ENCODE results near the gene DONSON. TPM values are rescaled to one million over a fixed set of nuclear protein-coding genes. Genes with fewer than 3 reads are reported as not detected.

Gene DONSON
- total and polyA plus RNA-seq, 11 donors, result 4.0 to 18.6 (median 5.8) TPM

DNA sequence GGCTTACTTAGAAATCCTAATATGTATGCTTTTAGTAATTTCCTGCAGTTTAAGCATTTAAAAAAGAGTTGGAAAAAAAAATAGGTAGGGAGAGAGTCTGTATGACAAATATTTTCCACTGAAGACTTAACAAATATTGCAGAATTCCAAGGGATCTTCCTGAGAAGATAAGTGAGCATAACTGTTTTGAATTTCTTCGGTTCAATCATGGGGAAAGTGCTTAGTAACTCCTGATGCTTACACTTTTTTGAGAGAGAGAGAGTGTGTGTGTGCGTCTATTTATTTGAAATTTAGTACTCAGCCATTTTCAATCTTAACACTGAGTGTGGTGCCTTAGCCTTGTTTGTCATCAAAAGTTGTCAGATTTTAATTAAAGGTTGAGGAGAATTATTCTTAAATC is 27.1 kb downstream of the DONSON start:
- Histone ChIP-seq H3K36me3 (peaks cover 3 to 100% (median 79%) of the 10 kb centered on the region in 9 donors), H3K4me3 (no peak overlapping the region), H3K27ac (no peak overlapping the region), H3K4me1 (peaks cover 0 to 36% (median 14%) of the 10 kb centered on the region in 12 donors), H3K9me3 (no peaks in the 10 kb centered on the region), H3K27me3 (no peaks in the 10 kb centered on the region)
- 60 to 76% (median 63%) methylated on average over 2 of the region's 2 CpGs for WGBS, 4 donors
- ATAC-seq, result no peak
- intact Hi-C loops (cut with DNase I), result no loop called here
- no peak for DNase-seq
- no peak for TF ChIP-seq POLR2A (IDR thresholded peaks at IDR 0.05)
- TF ChIP-seq, protein P1, sequence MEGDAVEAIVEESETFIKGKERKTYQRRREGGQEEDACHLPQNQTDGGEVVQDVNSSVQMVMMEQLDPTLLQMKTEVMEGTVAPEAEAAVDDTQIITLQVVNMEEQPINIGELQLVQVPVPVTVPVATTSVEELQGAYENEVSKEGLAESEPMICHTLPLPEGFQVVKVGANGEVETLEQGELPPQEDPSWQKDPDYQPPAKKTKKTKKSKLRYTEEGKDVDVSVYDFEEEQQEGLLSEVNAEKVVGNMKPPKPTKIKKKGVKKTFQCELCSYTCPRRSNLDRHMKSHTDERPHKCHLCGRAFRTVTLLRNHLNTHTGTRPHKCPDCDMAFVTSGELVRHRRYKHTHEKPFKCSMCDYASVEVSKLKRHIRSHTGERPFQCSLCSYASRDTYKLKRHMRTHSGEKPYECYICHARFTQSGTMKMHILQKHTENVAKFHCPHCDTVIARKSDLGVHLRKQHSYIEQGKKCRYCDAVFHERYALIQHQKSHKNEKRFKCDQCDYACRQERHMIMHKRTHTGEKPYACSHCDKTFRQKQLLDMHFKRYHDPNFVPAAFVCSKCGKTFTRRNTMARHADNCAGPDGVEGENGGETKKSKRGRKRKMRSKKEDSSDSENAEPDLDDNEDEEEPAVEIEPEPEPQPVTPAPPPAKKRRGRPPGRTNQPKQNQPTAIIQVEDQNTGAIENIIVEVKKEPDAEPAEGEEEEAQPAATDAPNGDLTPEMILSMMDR (IDR thresholded peaks at IDR 0.05), result no peak

DNA sequence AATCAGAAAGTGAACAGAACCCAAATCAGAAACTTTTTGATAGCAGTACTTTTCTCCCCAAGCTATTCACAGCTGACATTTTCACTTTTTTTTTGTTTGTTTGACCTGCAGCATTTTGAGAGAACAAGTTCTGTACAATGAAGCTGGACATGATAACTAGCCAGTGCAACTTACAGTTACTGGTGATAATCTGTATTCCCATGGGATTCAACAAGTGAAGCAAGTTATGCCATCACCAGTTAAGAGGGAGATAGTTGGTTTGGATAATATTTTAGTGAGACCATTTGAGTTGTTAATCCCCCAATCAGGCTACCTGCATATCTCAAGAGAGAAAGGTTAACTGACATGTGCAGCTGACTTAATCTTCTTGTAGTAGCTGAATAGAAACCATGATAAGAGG is 27.5 kb downstream of the DONSON start:
- no peak for ATAC-seq
- Histone ChIP-seq H3K4me3 (no peak overlapping the region), H3K27me3 (no peaks in the 10 kb centered on the region), H3K36me3 (peaks cover 3 to 100% (median 83%) of the 10 kb centered on the region in 9 donors), H3K27ac (no peak overlapping the region), H3K9me3 (no peaks in the 10 kb centered on the region), H3K4me1 (peaks cover 0 to 40% (median 16%) of the 10 kb centered on the region in 12 donors)
- intact Hi-C loops (cut with DNase I), result no loop called here
- TF ChIP-seq POLR2A (IDR thresholded peaks at IDR 0.05), result no peak
- TF ChIP-seq, protein P1 (IDR thresholded peaks at IDR 0.05), result no peak
- no peak for DNase-seq

DNA sequence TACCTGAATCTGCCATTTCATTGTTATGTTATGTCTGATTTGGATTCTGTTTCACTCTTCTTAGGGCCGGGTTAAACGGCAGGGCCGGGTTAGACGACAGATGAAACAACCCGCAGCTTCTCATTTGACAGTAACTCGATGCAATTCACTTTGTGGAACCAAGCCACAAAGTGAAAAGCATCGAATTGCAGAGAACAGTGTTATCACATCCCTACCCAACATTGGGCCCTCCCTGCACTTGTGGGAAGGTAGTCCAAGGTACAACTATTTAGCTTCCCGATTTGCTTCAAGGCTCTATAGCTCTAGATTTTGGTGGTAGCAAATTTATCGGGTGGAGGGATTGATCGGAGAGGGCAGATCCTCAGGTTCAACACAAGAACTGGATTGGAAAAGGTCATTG is 28.7 kb downstream of the DONSON start:
- ATAC-seq, result no peak
- intact Hi-C loops (cut with DNase I), result no loop called here

DNA sequence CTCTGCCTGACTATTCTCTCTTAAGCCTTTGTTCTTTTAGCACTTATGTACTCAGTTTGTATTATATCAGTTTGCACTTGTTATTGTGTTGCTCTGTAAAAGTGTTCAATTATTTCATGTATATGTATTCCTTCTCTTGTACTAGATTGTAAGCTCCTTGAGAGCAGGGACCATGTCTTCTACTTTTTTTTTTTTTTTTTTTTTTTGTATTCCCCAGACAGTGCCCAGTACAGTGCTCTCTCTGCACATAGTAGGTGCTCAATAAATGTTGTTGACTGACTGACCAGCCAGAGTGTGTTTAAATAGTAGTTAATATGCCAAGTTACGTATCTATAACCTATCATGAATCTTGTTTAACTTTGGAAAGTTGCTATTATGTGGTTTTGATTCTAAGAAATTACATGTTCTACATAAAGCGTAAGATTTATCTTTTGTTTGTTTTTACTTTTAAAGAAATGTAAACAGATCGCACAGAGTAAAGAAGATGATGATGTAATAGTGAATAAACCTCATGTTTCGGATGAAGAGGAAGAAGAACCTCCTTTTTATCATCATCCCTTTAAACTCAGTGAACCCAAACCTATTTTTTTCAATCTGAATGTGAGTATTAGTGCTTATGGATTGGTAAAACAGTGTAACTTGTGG is 29.6 kb downstream of the DONSON start:
- H3K4me3 ChIP-seq, result no peak overlapping the region
- ATAC-seq (no peak), DNase-seq (no peak)
- H3K36me3 ChIP-seq, result peaks cover 3 to 100% (median 99%) of the 10 kb centered on the region in 9 donors
- intact Hi-C loops (cut with DNase I), result no loop called here
- H3K27ac ChIP-seq, result no peak overlapping the region
- H3K27me3 ChIP-seq, result no peaks in the 10 kb centered on the region
- WGBS, 4 donors, result 92 to 95% (median 94%) methylated on average over 4 of the region's 4 CpGs
- H3K9me3 ChIP-seq, result no peaks in the 10 kb centered on the region
- TF ChIP-seq, protein P1 (IDR thresholded peaks at IDR 0.05), result no peak
- TF ChIP-seq POLR2A (IDR thresholded peaks at IDR 0.05), result no peak
- H3K4me1 ChIP-seq, result peaks cover 0 to 55% (median 21%) of the 10 kb centered on the region in 12 donors

More for the DNA sequence above, 28.7 kb downstream of the DONSON start:
- WGBS, 4 donors, result 88 to 93% (median 91%) methylated on average over 10 of the region's 10 CpGs
- no peak for DNase-seq
- no peaks in the 10 kb centered on the region for H3K27me3 ChIP-seq
- H3K4me3 ChIP-seq, result no peak overlapping the region
- no peaks in the 10 kb centered on the region for H3K9me3 ChIP-seq
- H3K4me1 ChIP-seq, result peaks cover 0 to 48% (median 22%) of the 10 kb centered on the region in 12 donors
- H3K27ac ChIP-seq, result no peak overlapping the region
- no peak for TF ChIP-seq POLR2A (IDR thresholded peaks at IDR 0.05)
- TF ChIP-seq, protein P1 (IDR thresholded peaks at IDR 0.05), result no peak
- H3K36me3 ChIP-seq, result peaks cover 3 to 100% (median 94%) of the 10 kb centered on the region in 9 donors

Data from heart left ventricle (tissue), 16 donors.